GM13976 (cell line): ENCODE results near the gene COMMD7.
"Not testable (repeated sequence)": the region's sequence is repeated elsewhere in the genome, so short reads cannot be mapped to it uniquely, and the experiment has no call there.

Source experiments
- DNase-seq: peaks from one replicate; pipeline ENCODE4 v3.0.0; 2012; ENCODE audit warnings: low spot score
- in situ Hi-C: fragments of 300-500 bp; cut with MboI; formaldehyde crosslinking; loops from one replicate; pipeline ENCODE4 v1.12.0; 2022; ENCODE audit warnings: low sequenced_read_pairs, mixed read lengths, inconsistent platforms; ENCODE audit not compliant: unreplicated experiment
- TF ChIP-seq, protein P1 (sequence below): IDR thresholded peaks from 2 replicates; pipeline ENCODE4 v1.5.1; 2012; ENCODE audit warnings: borderline replicate concordance, mild to moderate bottlenecking; ENCODE audit not compliant: insufficient read depth; ENCODE audit errors: extremely low read depth, missing control alignments, control extremely low read depth

Gene COMMD7

DNA sequence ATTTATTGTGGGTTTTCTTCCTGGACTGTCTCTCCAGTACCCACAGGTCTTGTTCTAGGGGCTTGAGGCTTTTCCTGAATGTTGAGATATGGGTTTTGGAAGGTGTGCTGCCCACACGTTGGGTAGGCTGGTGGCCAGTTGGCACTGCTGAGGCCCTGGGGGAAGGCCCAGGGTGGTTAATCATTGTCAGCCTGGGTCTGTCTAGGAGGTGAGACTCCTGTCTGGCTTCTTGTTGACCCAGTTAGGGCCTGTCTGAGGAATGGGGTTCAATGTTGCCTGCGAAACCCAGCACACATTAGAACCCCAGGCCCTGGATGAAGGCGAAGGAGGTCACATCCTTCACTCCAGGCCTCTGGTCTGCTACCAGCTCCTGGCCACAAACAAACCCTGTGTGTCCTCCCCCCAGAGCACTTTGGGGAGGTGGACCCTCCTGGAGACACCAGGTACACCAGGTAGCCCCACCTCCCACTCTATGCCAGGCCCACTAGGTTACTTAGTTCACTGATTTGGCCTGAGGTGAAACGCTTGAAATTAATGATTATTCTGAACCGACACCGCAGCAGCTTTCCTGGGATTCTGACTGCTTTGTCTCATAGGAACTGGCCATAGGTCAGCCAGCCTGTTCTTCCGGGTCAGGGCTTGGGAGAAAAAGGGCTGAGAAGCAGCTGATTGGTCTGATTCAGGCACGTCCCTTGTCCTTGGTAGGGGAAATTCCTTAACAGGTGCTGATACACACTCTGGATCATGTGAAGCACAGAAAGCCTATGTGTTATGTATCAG is 34.1 kb upstream of the COMMD7 start:
- in situ Hi-C loops, result no loop called here
- DNase-seq, result no peak
- TF ChIP-seq, protein P1, sequence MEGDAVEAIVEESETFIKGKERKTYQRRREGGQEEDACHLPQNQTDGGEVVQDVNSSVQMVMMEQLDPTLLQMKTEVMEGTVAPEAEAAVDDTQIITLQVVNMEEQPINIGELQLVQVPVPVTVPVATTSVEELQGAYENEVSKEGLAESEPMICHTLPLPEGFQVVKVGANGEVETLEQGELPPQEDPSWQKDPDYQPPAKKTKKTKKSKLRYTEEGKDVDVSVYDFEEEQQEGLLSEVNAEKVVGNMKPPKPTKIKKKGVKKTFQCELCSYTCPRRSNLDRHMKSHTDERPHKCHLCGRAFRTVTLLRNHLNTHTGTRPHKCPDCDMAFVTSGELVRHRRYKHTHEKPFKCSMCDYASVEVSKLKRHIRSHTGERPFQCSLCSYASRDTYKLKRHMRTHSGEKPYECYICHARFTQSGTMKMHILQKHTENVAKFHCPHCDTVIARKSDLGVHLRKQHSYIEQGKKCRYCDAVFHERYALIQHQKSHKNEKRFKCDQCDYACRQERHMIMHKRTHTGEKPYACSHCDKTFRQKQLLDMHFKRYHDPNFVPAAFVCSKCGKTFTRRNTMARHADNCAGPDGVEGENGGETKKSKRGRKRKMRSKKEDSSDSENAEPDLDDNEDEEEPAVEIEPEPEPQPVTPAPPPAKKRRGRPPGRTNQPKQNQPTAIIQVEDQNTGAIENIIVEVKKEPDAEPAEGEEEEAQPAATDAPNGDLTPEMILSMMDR, result no peak

DNA sequence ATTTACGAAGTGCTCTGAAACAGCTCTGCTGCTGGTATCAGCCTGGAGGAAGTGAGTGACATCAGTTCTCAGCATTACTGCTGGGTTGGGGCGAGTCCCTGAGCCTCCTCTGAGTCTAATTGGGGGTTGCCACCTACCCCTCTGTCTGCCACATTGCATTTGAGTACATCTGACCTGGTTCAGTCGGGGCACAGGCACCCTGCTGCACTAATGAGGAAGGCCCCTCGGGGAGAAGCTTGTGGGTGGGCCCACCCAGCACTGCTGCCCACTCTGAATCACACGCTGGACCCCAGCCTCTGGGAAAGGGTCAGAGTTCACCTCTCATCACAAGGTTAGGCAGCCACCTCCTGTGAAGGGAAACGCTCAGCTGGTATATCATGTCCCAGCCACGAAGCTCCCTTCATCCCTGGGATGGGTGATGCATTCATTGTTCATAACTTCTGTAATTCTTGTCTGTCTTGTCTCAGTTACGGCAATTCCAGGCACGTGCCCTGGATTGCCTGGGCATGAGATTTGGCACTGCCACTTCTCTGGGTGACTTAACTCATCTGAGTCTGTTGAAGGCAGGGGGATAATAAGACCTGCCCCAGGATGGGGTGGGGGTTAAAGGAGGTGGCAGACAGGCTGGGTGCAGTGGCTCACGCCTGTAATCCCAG is 32.2 kb upstream of the COMMD7 start:
- in situ Hi-C loops, result no loop called here
- DNase-seq, result no peak
- TF ChIP-seq, protein P1, result no peak

DNA sequence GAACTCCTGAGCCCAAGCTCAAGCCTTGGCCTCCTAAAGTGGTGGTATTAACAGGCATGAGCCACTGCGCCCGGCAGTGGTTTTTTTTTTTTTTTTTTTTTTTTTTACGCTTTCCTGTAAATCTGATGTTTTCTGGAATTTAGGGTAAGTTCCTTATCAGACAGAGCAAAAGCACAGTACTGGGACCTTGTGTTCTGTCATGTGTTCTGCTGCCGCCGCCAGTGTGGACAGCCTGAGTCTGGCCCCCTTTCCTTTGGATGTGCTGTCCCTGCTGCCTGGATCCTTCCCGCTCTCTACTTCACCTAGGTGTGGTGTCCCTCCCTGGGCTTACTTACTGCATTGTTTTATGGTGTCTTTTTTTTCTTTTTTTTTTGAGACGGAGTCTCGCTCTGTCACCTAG is 30.6 kb upstream of the COMMD7 start:
- DNase-seq, result no peak
- TF ChIP-seq, protein P1, result no peak
- in situ Hi-C loops, result no loop called here

DNA sequence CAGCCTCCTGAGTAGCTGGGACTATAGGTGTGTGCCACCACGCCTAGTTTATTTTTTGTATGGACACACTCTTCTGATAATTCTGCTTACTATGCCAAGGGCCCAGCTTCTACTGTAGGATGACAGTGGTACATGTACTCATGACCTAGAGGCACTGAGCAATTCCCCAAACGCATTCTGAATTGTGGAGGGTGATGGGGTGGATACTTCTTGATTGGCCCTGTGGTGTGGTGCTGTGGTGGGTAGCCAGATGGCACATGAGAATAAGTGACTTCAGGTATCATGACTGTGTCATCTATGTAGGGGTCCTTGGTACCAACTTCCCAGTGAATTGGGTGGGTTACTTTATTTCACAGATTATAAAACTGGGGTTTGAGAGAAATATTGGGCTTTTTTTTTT is 30.0 kb upstream of the COMMD7 start:
- DNase-seq, result no peak
- TF ChIP-seq, protein P1, result no peak
- in situ Hi-C loops, result no loop called here

DNA sequence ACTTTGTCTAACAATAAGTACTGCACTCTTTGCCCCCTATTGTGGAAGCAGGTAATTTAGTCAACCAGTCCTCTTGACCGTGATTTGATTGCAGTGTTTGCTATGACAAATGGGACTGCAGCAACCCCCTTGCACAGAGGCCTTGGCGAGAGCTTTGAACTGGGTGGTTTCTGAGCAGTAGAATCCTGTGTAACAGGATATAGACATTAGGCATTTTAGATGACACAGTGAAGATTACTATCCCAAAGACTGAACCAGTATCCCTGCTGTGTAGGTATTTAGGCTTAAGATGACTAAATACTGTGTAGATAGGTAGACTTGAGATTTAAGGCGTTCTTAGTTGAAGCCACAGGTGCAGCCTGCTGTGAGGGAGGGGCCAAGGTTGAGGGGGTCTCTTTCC is 28.8 kb upstream of the COMMD7 start:
- TF ChIP-seq, protein P1, result no peak
- in situ Hi-C loops, result no loop called here

DNA sequence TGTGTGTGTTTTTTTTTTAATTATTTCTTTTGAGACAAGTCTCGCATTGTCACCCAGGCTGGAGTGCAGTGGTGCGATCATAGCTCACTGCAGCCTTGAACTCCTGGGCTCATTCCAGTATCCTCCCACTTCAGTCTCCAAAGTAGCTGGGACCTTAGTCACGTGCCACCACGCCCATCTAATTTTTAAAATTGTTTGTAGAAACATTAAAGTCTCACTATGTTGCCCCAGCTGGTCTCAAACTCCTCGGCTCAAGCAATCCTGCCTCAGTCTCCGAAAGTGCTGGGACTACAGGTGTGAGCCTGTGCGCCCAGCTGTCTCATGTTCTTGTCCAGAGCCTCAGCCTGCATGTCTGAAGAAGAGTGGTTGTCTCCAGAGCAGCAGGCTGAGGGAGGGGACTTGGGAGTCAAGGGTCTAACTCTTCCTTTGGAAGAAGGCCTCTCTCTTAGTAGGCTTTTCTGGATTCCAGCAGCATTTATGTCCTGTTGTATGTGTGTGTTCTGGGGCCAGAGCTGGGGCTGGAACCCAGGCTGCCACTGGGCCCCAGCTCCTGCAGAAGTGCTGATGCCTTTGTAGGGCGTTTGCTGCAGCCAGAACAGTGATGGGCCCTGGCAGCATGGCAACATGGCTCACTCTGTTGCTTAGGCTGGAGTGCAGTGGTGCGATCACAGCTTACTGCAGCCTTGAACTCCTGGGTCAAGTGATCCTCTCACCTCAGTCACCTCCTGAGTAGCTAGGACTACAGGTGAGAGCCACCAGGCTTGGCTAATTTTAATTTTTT is 24.3 kb upstream of the COMMD7 start:
- DNase-seq, result no peak
- TF ChIP-seq, protein P1, result no peak
- in situ Hi-C loops, result no loop called here

More for the DNA sequence above, 28.8 kb upstream of the COMMD7 start:
- no peak for DNase-seq

DNA sequence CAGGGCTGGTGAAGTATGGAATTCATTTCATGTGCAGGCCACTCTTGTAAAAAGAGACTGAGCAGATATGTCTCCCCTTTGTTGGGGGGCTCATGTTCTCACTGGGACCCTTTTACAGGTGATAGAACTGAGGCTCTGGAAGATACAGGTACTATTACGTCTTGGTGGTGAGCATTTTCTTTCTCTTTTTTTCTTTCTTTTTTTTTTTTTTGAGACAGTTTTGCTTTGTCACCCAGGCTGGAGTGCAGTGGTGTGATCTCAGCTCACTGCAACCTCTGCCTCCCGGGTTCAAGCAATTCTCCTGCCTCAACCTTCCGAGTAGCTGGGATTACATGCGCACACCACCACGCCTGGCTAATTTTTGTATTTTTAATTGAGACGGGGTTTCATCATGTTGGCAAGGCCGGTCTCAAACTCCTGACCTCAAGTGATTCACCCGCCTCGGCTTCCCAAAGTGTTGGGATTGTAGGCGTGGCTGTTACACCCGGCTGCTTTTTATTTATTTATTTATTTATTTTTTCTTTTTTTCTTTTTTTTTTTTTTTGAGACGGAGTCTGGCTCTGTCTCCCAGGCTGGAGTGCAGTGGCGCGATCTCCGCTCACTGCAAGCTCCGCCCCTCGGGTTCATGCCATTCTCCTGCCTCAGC is 22.1 kb upstream of the COMMD7 start:
- DNase-seq, in situ Hi-C loops: not testable (repeated sequence)
